K562 (cell line): ENCODE results near the gene MYO3B. TPM values are rescaled to one million over a fixed set of nuclear protein-coding genes. Genes with fewer than 3 reads are reported as not detected.

Experiments
- ATAC-seq: fragments of 200-7000 bp; cut with Tn5 transposase; 3 replicates; pipeline ENCODE4 v1.9.1; 2020; ENCODE audit warnings: moderate library complexity
- BruUV-seq: library from RNA; stranded (reverse); fragments of 400-500 nt; replicated peaks from 2 replicates; lab custom pipeline; 2021; lab: Mats Ljungman, UMichigan
- CTCF ChIA-PET: fragments of 300-600 bp; formaldehyde crosslinking; extraction: SDS; loops from one replicate; lab custom pipeline; 2021; ENCODE audit warnings: low intra/inter-chr PET ratio; lab: Yijun Ruan, JAX
- POLR2A ChIA-PET: fragments of 300-600, 350-650 bp; sonication (Branson Sonifier 250); formaldehyde crosslinking; extraction: SDS; loops from one replicate; lab custom pipeline; 2021; ENCODE audit warnings: antibody characterized with exemption, inconsistent platforms; lab: Yijun Ruan, JAX
- DNase-seq, 4 experiments: peaks; one replicate each; pipeline versions ENCODE4 v3.0.0 to v3.0.0-alpha.2; 2011 to 2018; ENCODE audit warnings: low spot score in 3 of 4, mixed read lengths in 3 of 4; ENCODE audit errors: extremely low read depth in 1 of 4
- FAIRE-seq: peaks from 2 replicates; lab custom pipeline; 2011; peaks lifted over from hg19 to GRCh38; lab: Jason Lieb, UNC
- H2AFZ ChIP-seq: 2 replicates; pipeline ENCODE4 v1.6.0; 2011; ENCODE audit warnings: low read depth, low read length, control low read depth, inconsistent platforms
- H3K27ac ChIP-seq: fragments of 200-600 bp; 3 replicates; pipeline ENCODE4 v1.8.0; 2011; ENCODE audit warnings: low read depth, mild to moderate bottlenecking, control low read depth, inconsistent platforms, low read length, moderate library complexity, mixed read lengths; ENCODE audit errors: extremely low read depth
- H3K27me3 ChIP-seq, 2 experiments: fragments of 300-600 bp in 1 of 2; 2 replicates in 1 of 2; 3 replicates in 1 of 2; pipeline versions ENCODE4 v1.6.0 to v1.8.0; 2011; ENCODE audit warnings: inconsistent platforms in 2 of 2, low read length in 2 of 2, mild to moderate bottlenecking in 1 of 2, mixed read lengths in 1 of 2, moderate library complexity in 1 of 2; ENCODE audit not compliant: control insufficient read depth in 2 of 2, insufficient read depth in 2 of 2
- H3K36me3 ChIP-seq: fragments of 300-600 bp; 3 replicates; pipeline ENCODE4 v1.8.0; 2011; ENCODE audit warnings: mild to moderate bottlenecking, low read length, inconsistent platforms; ENCODE audit not compliant: control insufficient read depth, insufficient read depth
- H3K4me1 ChIP-seq, 2 experiments: fragments of 200-600 bp in 1 of 2; replicated peaks in 1 of 2; 2 replicates in 1 of 2; 3 replicates in 1 of 2; pipeline versions ENCODE4 v1.5.1 to v1.8.0; 2011; ENCODE audit warnings: inconsistent platforms in 2 of 2, low read length in 2 of 2, mild to moderate bottlenecking in 1 of 2, mixed read lengths in 1 of 2, moderate library complexity in 1 of 2; ENCODE audit not compliant: control insufficient read depth in 2 of 2, insufficient read depth in 2 of 2
- H3K4me2 ChIP-seq: 2 replicates; pipeline ENCODE4 v1.6.1; 2011; ENCODE audit warnings: low read length, control low read depth, inconsistent platforms, mixed read lengths; ENCODE audit not compliant: insufficient read depth
- H3K4me3 ChIP-seq: fragments of 200-600 bp; sonication (generic), shearing (Covaris generic); 2 replicates; pipeline ENCODE4 v1.5.1; 2016; ENCODE audit warnings: control low read depth, inconsistent platforms
- H3K79me2 ChIP-seq: fragments of 200-600 bp; 3 replicates; pipeline ENCODE4 v1.8.0; 2011; ENCODE audit warnings: low read length, inconsistent platforms; ENCODE audit not compliant: control insufficient read depth, insufficient read depth
- H3K9ac ChIP-seq, 2 experiments: 2 replicates each; pipeline versions ENCODE4 v1.6.0 to v1.6.1; 2011; ENCODE audit warnings: low read depth in 2 of 2, low read length in 2 of 2, control low read depth in 1 of 2, inconsistent platforms in 1 of 2, mild to moderate bottlenecking in 1 of 2, mixed read lengths in 1 of 2; ENCODE audit not compliant: insufficient read depth in 1 of 2
- H3K9me1 ChIP-seq: one replicate; pipeline ENCODE4 v1.6.0; 2011; ENCODE audit warnings: inconsistent platforms, mild to moderate bottlenecking, low read length, moderate library complexity; ENCODE audit not compliant: control insufficient read depth, insufficient read depth
- H3K9me3 ChIP-seq: replicated peaks from 2 replicates; pipeline ENCODE4 v1.5.1; 2011; ENCODE audit warnings: low read depth, low read length, inconsistent platforms; ENCODE audit not compliant: control insufficient read depth, insufficient read depth
- H4K20me1 ChIP-seq: replicated peaks from 2 replicates; pipeline ENCODE4 v1.6.1; 2011; ENCODE audit warnings: low read length, inconsistent platforms, mixed read lengths; ENCODE audit not compliant: control insufficient read depth, insufficient read depth
- CEBPB ChIP-seq: fragments of 450-650 bp; IDR thresholded peaks from 2 replicates; pipeline ENCODE4 v1.6.1; 2016; ENCODE audit warnings: missing genetic modification characterization, missing compliant biosample characterization
- ELF2 ChIP-seq: fragments of 250-450 bp; sonication (Bioruptor Pico); IDR thresholded peaks from 2 replicates; pipeline ENCODE4 v1.5.0; 2021; ENCODE audit warnings: mild to moderate bottlenecking
- MTA2 ChIP-seq: fragments of 450-650 bp; IDR thresholded peaks from 2 replicates; pipeline ENCODE4 v1.6.1; 2016; ENCODE audit warnings: low read depth
- NR4A1 ChIP-seq, 2 experiments: fragments of 250-450 bp in 1 of 2; fragments of 450-650 bp in 1 of 2; sonication (Bioruptor Pico) in 1 of 2; IDR thresholded peaks; 2 replicates each; pipeline versions ENCODE4 v1.4.0 to v1.6.1; 2016 to 2020; ENCODE audit warnings: mild to moderate bottlenecking in 2 of 2, missing compliant biosample characterization in 1 of 2, missing genetic modification characterization in 1 of 2, moderate library complexity in 1 of 2
- NRF1 ChIP-seq, 2 experiments: fragments of 450-650 bp; IDR thresholded peaks in 1 of 2; conservative IDR thresholded peaks in 1 of 2; 2 replicates each; pipeline ENCODE4 v1.6.1; 2014; ENCODE audit warnings: mild to moderate bottlenecking in 2 of 2
- ZNF398 ChIP-seq: fragments of 250-450 bp; sonication (Bioruptor Pico); IDR thresholded peaks from 2 replicates; pipeline ENCODE4 v1.8.0; 2021; ENCODE audit warnings: moderate library complexity, mild to moderate bottlenecking, inconsistent platforms
- WGBS: fragments of 100-300 bp; shearing (Covaris generic); methylation state at CpG from one replicate; pipeline ENCODE4 v1.1.6; 2016; ENCODE audit warnings: low coverage, mixed read lengths; ENCODE audit not compliant: insufficient coverage; ENCODE audit errors: missing lambda C conversion rate; 5-methylcytosine and 5-hydroxymethylcytosine counted together
- in situ Hi-C: fragments of 300-500 bp; cut with MboI; formaldehyde crosslinking; loops from 4 replicates; pipeline ENCODE4 v1.15.0; 2018; ENCODE audit warnings: inconsistent platforms, mixed read lengths
- intact Hi-C: fragments of 100-400 bp; cut with micrococcal nuclease; formaldehyde crosslinking; loops from 2 replicates; pipeline ENCODE4 v1.14.2; 2022
- polyA plus RNA-seq, 8 experiments: library from polyadenylated mRNA; depleted of rRNA in 4 of 8; stranded (reverse) in 5 of 8; unstranded in 3 of 8; fragments of >200 nt; fragmentation: Nextera tagmentation in 2 of 8; fragmentation: Illumina TruSeq in 1 of 8; extraction: Ambion mirVana in 2 of 8; extraction: Trizol in 1 of 8; gene quantifications; 2 replicates each; pipeline versions ENCODE4 v1.2.1 to v1.2.3, GENCODE V29; 2011 to 2014; ENCODE audit warnings: inconsistent platforms in 1 of 8, missing spikeins in 1 of 8
- total RNA-seq, 7 experiments: library from RNA; depleted of rRNA in 6 of 7; stranded (reverse); fragments of >200 nt in 6 of 7; fragmentation: Illumina TruSeq in 2 of 7; extraction: Trizol in 2 of 7; gene quantifications; 2 replicates each; pipeline versions ENCODE4 v1.2.1 to v1.2.3, GENCODE V29; 2011 to 2021; ENCODE audit warnings: low replicate concordance in 1 of 7
- TF ChIP-seq, protein P1 (sequence below): fragments of 450-650 bp; IDR thresholded peaks from 2 replicates; pipeline ENCODE4 v1.6.1; 2014; ENCODE audit warnings: low read depth, mild to moderate bottlenecking, moderate library complexity, borderline replicate concordance

MYO3B gene
- total and polyA plus RNA-seq, 9 of the 15 experiments (the other 6 are each of a cell fraction or from before 2014, with no cell fraction given) = 2.7 to 6.5 (median 3.6) TPM

- TF ChIP-seq ELF2 (CRISPR knock-in tag) = no peak
- TF ChIP-seq, protein P1, sequence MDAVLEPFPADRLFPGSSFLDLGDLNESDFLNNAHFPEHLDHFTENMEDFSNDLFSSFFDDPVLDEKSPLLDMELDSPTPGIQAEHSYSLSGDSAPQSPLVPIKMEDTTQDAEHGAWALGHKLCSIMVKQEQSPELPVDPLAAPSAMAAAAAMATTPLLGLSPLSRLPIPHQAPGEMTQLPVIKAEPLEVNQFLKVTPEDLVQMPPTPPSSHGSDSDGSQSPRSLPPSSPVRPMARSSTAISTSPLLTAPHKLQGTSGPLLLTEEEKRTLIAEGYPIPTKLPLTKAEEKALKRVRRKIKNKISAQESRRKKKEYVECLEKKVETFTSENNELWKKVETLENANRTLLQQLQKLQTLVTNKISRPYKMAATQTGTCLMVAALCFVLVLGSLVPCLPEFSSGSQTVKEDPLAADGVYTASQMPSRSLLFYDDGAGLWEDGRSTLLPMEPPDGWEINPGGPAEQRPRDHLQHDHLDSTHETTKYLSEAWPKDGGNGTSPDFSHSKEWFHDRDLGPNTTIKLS = no peak
- no TSS peak for BruUV-seq
These were observed 26.5 kb downstream of the MYO3B start for GRCh38 chr2:170204298-170204951.

DNA sequence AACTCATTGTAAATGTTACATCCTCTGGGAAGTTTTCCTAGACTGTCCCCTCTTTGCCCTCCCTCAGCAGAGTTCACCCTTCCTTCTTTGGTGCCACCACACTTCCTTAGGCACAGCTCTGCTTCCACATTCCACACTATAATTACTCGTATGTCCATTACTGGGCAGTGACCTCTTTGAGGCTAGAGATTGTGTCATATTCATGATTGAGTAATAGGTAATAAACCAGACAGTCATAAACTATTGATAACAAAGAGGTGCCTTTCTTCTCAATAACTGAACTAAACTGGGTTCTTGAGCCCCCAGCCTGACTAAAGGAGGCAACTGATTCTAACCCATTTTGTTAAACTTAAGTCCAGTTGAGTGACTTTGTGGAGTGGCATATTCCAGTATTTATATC is 28.3 kb downstream of the MYO3B start:
- ATAC-seq (no peak), FAIRE-seq (no peak), DNase-seq (no peak)
- Histone ChIP-seq H4K20me1 (no peaks in the 10 kb centered on the region), H3K79me2 (no peaks in the 10 kb centered on the region), H3K4me2 (peak overlapping the region; percentile 22; the same call in 1 of the 2 replicates), H2AFZ (no peak overlapping the region), H3K9me1 (no peaks in the 10 kb centered on the region), H3K27ac (no peak overlapping the region), H3K27me3 (no peaks in the 10 kb centered on the region), H3K36me3 (no peaks in the 10 kb centered on the region), H3K4me1 (peaks cover 0 to 23% of the 10 kb centered on the region in 2 experiments; a peak in 4 of 5 replicates), H3K4me3 (no peak overlapping the region), H3K9me3 (no peaks in the 10 kb centered on the region; the same call in none of the 2 replicates), H3K9ac (no peak overlapping the region)
- POLR2A ChIA-PET = no interaction called here
- in situ Hi-C loops = no loop called here
- CTCF ChIA-PET = no interaction called here
- no TSS peak for BruUV-seq
- intact Hi-C loops = no loop called here
- 15% methylated on average over 1 of the region's 1 CpG for WGBS
- TF ChIP-seq ZNF398 (CRISPR knock-in tag) = no peak
- peak; percentile 92 for TF ChIP-seq CEBPB (tag)
- TF ChIP-seq NRF1 (conservative IDR thresholded peaks at IDR 0.05 in 1 of 2, IDR thresholded peaks at IDR 0.05 in 1 of 2) = no peak
- TF ChIP-seq NR4A1 (CRISPR knock-in tag; IDR thresholded peaks at IDR 0.05) = no peak
- TF ChIP-seq NR4A1 (tag; IDR thresholded peaks at IDR 0.05) = 0 out of 2 replicates have a peak, but pooled peaks have one; percentile 16
- no peak for TF ChIP-seq MTA2

More at GRCh38 chr2:170204298-170204951, 26.5 kb downstream of the MYO3B start:
- H3K4me2 ChIP-seq = no peak overlapping the region
- H3K4me3 ChIP-seq = no peak overlapping the region
- in situ Hi-C loops = no loop called here
- no peak overlapping the region for H3K27ac ChIP-seq
- intact Hi-C loops = no loop called here
- no peak overlapping the region for H3K9ac ChIP-seq
- H3K9me1 ChIP-seq = no peaks in the 10 kb centered on the region
- ChIA-PET CTCF (no interaction called here), POLR2A (interaction anchor here (0.6 to 1.0 kb wide), 2 partner anchors 10 to 470 kb away, joined by 3 to 4 read pairs; no protein-coding TSS in a partner anchor)
- WGBS = 33% methylated on average over 4 of the region's 4 CpGs
- no peaks in the 10 kb centered on the region for H3K36me3 ChIP-seq
- H3K27me3 ChIP-seq = no peaks in the 10 kb centered on the region
- no peaks in the 10 kb centered on the region; the same call in 1 of the 2 replicates for H3K9me3 ChIP-seq
- DNase-seq (no peak), ATAC-seq (no peak), FAIRE-seq (no peak)
- no peaks in the 10 kb centered on the region for H4K20me1 ChIP-seq
- H2AFZ ChIP-seq = no peak overlapping the region
- H3K79me2 ChIP-seq = no peaks in the 10 kb centered on the region
- peaks cover 0 to 23% of the 10 kb centered on the region in 2 experiments; a peak in 4 of 5 replicates for H3K4me1 ChIP-seq
